HG02642 (cell line): ENCODE measurements around the gene RGS12.

Source experiments
- ATAC-seq: cut with Tn5 transposase; IDR thresholded peaks from one replicate; pipeline ENCODE4 v1.9.1; 2021; ENCODE audit warnings: mild to moderate bottlenecking; ENCODE audit not compliant: unreplicated experiment, poor library complexity

The RGS12 gene

DNA sequence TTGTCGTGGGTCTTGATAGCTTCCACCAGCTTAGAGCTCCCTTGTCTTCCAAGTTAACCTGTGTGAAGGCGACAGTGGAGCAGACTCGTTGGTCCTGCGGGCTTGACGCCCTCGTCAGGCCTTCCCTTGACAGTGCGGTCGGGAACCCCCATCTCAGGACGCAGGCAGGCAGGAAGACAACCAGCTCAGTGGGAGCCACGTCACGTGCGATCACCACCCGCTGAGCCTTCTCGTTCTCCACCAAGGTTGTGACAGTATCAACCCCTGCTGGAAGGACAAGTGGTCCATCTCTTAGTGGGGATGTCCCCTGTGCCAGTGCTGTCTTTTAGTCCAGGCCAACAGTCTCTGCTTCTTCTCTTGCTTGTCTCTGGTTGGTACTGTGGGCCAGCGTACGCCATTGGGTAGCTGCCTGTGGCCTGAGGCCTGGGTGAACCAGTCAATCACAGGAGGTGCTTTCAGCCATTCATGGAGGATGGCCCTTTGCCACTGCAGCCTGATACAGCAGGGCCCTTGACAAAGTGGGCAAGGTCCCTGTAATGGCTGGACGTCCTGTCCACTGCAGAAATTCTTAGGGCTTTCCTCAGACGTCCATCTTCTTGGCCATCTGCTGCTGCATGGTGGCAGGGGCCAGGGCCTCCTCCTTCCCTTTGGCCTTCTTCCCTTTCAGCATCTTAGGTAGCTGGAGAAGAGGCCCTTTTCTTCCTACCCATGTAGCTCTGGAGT, 31.4 kb downstream of the RGS12 start:
- ATAC-seq: no peak

GRCh38 chr4:3328814-3329663, 36.2 kb downstream of the RGS12 start:
- ATAC-seq: no peak

DNA sequence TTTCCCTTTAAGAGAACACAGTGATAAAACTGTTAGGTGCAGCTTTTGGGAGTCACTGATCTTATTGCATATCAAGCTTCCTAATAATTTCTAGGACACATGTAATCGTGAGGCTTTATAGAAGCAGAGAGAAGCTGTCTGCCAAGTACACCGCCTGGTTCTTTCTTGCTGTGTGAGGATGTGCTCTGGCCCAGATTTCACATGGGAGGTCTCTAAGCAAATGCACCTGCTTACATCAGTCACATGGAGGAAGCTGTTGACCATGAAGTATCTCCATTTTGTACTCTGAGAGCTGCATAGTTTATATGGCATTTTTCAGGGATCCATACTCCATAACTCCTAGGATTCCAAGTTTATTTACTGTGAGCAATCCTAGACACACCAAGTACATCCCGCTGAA, 37.1 kb downstream of the RGS12 start:
- no peak for ATAC-seq

DNA sequence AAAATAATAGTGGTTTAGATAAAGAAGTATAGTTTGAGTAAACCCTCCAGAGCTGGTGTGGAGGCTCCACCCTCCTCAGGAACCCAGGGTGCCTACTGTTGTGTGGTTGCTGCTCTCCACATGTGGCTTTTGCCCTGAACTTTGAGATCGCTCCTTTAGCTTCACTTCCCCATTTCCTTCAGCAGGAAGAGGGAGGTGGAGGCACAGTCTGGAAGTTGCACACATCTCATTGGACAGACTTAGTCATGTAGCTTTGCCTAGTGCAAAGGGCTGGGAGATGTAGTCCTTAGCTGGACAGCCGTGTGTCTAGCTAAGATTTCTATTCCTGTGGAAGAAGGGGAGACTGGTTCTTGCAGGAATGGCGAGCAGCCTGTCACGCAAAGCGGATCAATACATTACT, 37.9 kb downstream of the RGS12 start:
- no peak for ATAC-seq

- ATAC-seq: no peak
Measured at GRCh38 chr4:3331511-3332394, 38.9 kb downstream of the RGS12 start.

DNA sequence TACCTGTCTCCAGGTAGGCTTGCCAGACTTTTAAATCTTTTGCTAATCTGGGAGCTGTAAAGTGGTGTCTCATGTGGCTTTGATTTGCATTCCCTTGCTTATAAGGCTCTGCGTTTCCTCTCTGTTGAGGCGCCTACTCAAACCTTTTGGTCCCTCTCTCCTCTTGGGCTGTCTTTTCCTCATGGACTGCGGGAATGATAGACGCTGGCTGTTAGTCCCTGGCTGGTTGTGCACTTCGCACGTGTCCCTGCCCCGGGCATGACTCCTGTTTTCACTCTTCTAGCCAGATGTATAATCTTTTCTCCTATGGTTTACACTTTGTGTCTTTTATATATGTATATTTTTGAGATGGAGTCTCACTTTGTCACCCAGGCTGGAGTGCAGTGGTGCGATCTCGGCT, 39.7 kb downstream of the RGS12 start:
- no peak for ATAC-seq

- ATAC-seq: no peak
Measured at GRCh38 chr4:3334316-3334715, 41.5 kb downstream of the RGS12 start.

GRCh38 chr4:3335385-3335784, 42.6 kb downstream of the RGS12 start:
- no peak for ATAC-seq

DNA sequence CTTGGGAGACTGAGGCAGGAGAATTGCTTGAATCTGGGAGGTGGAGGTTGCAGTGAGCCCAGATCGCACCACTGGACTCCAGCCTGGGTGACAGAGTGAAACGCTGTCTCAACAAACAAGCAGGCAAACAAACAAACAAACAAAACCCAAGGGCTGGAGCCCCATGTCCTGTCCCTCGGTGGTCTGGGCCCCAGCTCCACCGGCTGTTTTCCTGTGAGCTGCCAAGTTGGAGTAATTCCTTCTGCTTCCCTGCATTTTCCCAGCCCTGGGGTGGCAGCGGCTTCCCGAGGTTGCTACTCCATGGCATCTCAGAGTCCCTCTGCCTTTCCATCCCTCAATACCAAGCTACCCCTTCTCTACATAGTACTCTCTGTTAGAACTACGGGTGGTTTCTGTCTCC, 43.2 kb downstream of the RGS12 start:
- ATAC-seq: no peak

GRCh38 chr4:3336382-3337356, 43.8 kb downstream of the RGS12 start:
- ATAC-seq: no peak

- no peak for ATAC-seq
Measured at GRCh38 chr4:3337357-3337732, 44.5 kb downstream of the RGS12 start.

GRCh38 chr4:3337811-3338210, 45.0 kb downstream of the RGS12 start:
- no peak for ATAC-seq

GRCh38 chr4:3338321-3338838, 45.6 kb downstream of the RGS12 start:
- ATAC-seq: no peak

DNA sequence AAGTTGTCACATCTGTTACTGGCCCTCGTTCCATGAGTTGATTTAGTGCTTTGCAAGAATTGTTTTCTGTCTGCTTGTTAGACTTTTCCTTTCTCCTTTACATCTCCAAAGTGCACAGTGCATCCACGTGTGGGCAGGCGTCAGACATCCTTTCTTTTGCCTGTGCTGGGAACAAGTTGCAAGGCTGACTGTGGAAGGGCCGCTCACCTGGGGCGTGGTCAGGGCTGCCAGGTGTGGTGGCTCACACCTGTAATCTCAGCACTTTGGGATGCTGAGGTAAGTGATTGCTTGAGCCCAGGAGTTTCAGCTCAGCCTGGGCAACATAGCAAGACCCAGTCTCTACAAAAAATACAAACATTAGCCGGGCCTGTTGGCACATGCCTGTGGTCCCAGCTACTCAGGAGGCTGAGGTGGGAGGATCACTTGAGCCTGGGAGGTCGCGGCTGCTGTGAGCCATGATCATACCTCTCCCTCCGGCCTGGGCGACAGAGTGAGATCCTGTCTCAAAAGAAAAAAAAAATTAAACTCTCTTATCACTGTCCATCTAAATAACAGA, 46.2 kb downstream of the RGS12 start:
- no peak for ATAC-seq

DNA sequence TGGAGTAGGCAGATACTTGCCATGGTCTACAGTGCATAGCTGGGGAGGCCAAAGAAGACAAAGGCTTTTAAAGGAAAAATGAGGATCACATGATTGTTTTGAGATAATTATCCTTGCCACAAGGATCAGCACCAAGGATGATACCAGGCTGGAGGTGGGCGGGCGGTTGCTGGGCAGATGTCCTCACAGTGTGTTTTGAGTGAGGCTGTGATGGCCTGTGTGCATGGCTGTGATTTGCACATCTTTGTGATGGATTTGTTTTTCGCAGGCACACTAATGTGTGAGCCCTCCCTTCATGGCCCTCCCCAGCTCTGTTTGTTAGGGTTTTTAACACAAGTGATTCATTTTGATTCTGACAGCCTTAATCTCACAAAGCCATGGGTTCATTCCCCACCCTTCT, 46.8 kb downstream of the RGS12 start:
- no peak for ATAC-seq

- ATAC-seq: no peak
Measured at GRCh38 chr4:3340038-3340699, 47.3 kb downstream of the RGS12 start.

DNA sequence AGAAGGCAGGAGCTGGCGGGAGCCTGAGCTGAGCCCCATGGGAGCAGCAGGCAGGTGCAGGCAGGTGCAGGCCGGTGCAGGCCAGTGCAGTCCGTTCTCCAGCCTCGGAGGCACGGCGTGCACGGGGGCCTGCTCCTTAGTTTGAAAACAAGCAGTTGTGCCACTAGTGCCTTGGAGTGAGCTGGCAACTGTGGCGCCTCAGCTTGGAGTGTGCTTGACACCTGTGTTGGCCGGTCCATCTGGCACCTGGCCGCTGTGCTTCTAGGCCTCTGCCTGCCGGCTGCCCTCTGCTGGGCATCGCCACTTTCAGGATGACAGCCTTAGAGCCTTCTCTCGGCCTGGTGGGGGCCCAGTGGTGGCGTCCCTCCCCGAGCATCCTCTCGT, 47.9 kb downstream of the RGS12 start:
- ATAC-seq: no peak

GRCh38 chr4:3341760-3342159, 48.9 kb downstream of the RGS12 start:
- no peak for ATAC-seq
